DMS153 (cell line): ENCODE measurements around the gene RAB3C.

Experiments
- DNase-seq: peaks from one replicate; lab custom pipeline; 2025; lab: John Stamatoyannopoulos, UW

The RAB3C gene

DNA sequence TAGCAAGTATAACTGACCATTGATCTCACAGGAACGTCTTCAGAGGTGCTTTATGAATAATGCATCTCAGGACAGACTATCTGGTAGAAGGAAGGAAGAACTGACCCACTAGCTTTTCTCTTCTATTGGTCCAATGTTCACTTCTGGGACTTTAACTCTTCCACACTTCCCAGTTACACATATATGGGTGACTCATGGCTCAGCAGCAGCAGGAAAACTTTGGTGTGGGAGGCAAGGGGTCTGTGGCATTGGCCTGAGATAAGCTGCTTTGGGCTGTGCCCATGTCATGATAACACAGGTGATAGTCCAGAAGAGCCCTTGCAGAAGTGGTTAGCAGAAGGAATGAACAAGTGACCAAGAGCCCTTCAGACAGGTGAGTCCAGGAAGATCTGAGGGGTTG lies 148.8 kb downstream of the RAB3C start:
- DNase-seq, result no peak

DNA sequence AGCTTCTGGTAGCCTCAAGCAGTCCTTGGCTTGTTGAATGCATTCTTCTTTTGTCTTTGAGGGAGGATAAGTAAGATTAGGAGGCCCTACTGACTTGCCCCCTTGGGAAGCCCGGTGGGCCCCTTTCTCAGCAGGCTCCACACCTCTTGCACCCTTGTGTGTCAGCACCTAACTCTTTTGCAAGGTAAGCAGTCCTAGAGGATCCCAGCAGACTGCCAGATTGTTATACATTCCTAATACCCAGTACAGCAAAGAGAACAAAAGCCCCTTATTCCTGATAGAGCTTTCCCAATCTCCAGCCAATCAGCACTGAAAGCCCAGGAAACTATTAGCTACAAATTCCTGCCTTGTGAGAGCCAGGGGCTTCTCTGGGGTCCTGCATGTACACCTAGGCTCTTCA lies 152.8 kb downstream of the RAB3C start:
- no peak for DNase-seq

DNA sequence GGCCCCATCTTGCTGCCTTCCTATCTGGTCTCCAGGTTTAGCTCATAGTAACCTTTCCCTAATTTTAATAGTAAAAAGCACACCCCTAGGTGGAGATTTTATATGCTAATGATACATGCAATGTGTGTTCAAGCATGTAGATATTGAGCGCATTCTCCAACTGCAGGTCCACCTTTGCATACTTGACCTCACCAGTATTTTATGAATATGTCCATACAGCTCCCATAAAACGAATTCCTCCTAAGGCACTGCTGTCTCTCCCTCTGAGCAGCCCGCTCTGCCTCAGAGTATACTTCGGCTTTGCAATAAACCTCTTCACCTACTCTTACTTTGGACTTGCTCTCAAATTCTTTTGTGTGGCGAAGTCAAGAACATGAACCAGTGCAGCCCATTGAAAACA lies 153.3 kb downstream of the RAB3C start:
- no peak for DNase-seq

DNA sequence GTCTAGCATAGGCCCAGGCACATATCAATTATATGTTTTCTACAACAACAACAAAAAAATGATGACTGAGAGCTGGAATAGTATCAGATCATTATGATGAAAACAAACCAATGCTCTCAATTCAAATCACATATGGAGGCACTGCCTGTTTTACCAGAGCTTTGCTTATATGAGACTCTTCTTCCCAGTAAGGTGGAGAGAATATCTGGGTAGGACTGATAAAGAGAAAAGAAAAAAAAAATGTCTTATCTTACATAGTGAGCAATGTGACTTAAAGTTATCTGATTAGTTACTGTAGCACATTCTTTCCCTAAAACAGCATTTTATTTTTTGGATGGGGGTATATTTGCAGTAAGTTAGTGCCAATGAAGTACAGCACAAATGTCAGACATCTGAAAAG lies 154.8 kb downstream of the RAB3C start:
- DNase-seq, result no peak

DNA sequence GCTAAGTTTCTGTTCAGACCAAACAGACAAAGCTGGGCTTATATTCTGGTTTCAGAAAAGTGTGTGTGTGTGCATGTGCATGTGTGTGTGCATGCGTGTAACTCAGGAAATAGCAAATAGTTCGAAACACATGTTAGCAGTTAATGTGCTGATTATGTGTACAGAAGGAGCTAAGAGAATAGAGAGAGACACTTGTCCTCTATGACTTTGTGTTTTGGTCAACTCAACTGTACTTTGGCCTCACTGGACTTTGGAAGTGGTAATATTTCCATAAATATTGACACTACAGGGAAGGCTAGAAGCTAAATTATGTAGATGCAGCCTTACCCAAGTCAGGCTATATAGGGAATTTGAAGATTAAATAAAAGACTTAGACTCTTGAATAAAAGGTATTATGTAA lies 155.5 kb downstream of the RAB3C start:
- DNase-seq, result no peak

DNA sequence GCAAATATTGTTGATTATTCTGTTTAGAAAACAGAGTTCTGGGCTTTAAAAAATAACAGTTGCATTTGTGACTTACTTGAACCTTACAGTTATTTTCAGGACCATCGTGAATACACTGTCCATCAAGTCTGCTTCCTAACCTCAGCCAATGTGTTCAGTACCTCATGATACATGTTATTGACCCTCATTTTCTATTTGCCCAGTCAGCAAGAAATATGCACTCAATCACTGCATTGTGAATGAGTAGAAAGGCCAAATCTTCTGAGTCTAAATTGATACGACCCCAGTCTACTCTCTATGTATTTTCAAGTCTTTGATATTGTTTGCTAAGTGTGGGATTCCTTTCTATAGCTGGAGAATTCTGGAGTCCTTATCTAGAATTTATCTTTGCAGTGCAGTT lies 156.2 kb downstream of the RAB3C start:
- no peak for DNase-seq

DNA sequence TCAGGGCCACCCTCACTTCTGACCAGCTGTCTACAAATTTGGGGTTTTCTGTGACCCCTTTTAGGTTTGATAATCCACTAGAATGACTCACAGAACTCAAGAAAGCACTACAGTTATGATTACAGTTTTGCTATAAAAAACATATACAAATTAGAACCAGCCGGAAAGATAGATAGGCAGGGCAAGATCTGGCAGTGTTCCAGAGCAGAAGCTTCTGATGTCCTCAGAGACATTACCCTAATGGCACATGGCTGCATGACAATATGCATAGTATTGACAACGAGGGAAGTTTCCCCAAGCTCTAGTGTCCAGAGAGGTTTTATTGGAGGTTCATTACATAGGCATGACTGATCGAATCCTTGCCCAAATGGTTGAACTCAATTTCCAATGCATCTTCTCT lies 158.1 kb downstream of the RAB3C start:
- DNase-seq, result no peak

DNA sequence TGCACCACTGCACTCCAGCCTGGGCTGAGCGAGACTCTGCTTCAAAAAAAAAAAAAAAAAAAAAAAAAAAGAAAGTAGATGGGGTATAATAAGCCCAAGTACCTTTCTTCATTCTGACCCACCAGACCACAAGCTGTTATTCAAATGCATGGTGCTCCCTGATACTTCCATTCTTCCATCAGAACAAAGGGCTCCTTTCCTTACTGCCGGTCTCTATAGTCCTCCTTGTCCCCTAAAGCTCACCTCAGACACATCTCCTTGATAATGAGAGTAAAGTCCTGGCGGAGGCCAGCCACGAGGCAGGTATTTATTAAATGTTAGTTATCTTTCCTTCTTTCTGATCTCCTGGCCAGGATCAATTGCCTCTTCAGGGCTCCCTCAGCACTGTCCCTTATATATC lies 162.5 kb downstream of the RAB3C start:
- no peak for DNase-seq

DNA sequence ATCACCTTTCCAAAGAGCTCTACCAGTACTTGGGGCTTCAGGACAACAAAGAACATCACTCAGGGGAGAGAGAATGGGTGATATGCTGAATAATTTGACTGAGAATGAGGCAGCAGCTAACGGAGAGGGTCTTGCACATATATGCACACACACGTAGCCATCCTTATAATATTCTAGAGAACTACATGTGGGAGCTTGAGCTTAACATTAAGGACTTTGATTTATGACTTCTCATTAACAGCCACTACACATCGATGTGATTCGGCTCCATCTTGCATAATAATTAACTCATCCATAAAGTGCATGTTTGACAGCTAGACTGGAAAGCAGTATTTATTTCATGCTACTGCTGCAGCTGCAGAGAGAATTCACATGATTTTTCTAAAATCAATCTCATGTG lies 163.4 kb downstream of the RAB3C start:
- DNase-seq, result no peak

DNA sequence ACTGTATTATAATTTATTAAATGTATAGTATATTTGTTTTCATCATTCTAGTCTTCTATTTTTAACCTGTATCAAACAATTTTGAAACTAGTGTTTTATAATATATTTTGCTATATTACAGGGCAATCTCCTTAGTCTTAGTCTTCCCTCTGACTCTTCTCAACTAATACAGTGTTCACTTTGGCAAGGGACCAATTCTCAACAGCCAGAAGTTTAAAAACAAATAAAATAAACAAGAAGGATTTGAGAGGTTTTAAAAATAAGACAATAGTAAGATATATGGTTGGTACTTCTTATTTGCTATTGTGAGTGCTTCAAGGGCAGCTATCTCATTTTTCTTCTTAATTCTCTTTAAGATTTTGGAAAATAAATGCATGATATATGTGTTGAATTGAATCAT lies 167.2 kb downstream of the RAB3C start:
- no peak for DNase-seq

DNA sequence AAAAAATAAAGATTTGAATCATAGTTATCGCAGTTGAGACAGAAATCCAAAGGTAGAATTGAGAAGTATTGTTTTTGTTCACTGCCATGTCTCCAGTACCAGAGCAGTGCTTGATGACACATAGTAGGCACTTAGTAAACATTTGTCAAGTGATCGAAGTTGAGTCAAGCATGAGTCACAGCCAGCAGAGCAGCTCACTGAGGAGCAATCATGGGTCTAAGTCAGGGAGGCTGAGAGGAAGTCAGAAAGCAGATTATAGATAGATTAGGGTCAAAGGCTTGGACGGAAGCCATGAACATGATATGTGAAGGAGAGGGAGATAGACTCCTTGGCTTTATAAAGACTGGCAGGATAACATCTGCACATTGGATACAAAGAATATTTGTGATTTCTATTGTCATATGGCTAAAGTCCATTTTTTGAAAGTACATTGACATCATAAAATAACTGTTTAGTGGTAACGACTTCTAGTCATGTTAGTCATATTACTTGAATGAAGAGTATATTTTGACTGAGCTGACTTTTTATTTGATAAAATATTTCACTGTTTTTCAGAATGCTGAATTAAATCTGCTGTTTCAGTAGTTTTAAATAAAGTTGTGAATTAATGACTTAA lies 168.5 kb downstream of the RAB3C start:
- no peak for DNase-seq

DNA sequence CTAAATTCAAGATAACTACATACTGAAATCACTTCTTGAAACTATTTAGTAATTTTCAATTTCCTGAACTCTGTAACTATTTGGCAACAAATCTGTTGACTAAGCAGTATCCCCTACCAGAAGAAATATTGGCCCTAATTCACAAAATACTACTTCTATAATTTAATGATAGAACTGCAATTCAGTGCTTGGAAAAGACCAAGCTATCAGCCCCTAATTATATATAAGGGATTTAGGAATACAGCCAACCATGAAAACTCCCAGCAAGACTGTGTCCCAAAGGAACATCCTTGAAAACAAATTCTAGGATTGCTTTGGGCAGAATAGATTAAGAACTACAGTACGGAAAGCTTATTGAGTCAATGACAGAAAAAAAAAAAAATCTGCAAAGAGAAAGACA lies 169.2 kb downstream of the RAB3C start:
- DNase-seq, result no peak

DNA sequence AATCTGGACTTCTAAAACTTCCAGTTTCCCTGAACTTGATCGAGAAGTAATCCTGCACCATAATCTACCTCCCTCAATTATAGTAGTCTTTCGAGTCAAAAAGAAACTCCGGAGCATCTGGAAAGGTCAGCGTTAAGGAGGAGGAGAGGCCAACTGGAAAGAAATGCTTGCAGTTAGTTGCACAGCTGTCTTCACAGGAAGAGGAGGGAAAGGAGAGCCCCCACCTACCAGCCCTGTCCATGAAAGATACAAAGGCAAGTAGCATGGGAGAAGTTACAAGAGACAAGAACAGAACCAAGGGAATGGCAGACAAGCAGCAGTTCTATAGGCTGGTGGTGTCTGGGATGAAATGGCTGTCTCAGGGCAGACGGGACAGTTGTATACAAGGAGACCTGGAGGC lies 170.6 kb downstream of the RAB3C start:
- no peak for DNase-seq

DNA sequence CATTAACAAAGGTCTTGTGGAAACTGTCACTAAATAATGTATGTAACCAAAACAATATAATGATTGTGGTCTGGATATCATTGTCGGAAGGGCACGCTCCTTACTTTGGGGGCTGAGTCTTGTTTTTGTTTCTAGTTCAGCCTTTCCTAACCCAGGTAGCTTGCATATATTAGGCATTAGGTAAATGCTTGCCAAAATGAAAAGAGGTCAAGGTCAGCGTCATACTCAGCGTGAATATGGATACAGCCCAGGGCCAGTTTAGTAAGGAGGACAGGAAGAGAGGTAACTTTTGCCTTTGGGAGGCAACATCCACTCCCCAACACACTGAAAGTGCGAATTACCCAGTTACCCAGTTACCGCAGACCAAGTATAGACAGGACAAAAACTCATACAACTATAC lies 171.4 kb downstream of the RAB3C start:
- DNase-seq, result no peak

DNA sequence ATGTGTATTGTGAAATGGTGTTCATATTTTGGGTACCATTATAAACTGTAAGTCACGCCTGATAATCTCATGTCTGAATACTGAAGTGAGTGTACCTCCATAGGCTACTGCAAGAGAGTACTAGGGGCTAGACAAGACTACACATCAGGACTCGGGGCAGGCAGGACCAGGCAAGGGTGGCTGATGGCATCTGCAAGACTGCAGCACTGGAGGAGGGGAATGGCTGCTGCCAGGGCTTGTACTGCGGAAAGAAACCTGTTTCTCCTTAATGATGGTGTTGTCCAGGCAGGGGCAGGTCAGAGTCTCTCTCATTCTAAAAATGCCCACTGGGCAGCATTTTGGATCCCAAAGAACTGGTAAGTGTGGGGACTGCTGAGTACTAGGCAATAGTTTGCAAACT lies 172.5 kb downstream of the RAB3C start:
- no peak for DNase-seq

DNA sequence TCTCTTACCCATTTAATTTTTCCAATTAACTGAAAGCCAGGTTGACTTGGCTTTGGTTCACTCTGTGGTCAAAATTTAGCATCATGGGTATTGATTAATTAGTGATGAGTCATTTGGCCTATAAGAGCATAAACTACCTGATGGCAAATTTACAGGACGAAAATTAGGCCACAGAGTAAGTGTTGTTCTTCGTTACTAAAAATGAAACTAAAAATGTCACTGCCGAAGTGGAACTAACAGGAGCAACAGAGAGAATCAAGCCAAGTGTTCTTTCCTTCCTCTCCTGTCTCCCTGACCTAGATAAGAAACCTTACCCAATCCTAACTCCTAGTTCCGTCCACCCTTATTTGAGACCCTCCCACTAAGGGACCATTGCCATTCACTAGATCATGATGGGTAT lies 176.9 kb downstream of the RAB3C start:
- no peak for DNase-seq

DNA sequence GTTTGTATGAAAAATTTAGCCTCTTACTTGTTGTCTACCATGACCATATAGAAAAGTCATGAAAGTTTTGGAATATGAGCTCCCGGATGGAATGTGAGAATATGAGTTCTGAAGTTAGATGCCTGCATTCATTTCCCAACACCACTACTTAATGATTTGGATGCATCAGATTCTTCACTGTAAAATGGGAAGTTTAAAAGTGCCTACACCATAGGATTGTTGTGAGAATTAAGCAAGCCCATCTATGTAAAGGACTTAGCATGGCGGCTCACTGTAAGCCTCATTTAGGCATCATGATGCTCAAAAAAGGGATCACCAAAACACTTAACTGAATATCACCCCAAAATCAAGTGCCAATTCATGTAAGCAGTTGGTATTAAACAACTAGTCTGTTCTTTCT lies 177.3 kb downstream of the RAB3C start:
- no peak for DNase-seq

DNA sequence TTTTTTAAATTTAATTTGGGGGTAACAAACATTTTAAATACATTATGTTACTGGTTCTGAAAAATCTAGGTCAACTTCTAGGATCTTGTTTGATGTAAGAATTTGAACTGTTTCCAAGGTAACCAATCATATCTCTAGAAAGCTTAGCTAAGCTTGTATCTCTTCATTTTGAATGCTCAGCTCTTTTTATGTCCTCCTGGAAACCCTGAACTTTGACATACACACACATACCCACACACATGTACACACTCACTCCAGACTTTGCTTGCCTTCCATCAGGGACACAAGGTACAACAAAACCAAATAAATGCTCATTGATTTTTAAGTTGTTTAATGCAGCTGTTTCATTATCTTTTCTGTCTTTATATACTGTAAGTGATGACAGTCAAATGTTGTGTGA lies 178.5 kb downstream of the RAB3C start:
- no peak for DNase-seq

DNA sequence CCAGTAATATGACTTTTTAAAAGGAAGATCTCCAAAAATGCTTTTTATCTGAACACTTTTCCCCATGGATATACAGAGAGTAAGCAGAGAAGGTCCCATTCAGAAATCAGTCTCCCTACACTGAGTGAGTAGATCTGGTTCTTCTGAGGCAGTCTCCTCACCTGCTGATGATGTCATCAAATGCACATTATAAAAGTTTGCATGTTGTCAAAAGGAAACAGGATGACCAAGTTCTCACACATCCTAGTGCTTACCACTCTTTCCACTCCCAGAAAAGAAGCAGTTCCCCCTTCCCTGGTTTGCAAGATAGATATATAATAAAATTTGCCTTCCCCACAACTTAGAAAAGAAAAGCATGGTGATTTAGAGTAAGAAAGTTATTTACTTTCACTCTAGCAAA lies 180.5 kb downstream of the RAB3C start:
- no peak for DNase-seq

DNA sequence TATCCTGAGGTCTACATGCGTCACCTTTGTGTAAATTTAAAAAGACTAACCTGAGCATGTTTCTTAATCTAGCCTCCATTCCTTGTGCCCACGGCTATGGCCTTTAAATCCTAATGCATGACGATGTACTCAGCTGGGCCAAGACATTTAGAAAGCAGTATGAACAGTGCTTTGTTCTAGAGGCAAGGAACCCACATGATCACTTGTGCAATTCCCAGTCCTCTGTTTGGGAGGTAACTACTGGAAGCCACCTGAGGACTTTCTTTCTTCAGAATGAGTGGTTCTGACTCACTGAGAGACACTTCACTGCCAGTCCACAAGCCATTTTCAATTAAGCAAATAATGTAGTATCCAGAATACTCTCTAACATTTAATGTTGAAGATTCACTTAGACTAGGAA lies 181.3 kb downstream of the RAB3C start:
- DNase-seq, result no peak

DNA sequence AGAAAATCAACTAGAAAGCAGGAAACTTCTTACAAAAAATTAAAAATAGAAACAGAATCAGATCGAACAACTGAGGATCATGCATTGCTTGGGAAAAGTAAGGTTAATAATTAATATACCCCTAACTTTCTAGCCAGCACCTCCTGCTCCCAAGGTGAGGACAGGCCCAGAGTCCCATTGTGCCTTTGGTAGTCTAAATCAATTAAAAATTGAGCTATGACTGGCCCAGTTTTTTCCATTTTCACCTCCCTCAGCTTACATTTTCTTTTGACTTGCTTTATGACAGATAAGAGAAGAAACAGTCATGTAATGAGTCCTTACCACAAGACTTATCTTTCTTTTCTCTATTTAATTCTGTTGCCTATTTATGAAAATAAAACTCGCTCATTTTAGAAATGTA lies 182.2 kb downstream of the RAB3C start:
- no peak for DNase-seq

DNA sequence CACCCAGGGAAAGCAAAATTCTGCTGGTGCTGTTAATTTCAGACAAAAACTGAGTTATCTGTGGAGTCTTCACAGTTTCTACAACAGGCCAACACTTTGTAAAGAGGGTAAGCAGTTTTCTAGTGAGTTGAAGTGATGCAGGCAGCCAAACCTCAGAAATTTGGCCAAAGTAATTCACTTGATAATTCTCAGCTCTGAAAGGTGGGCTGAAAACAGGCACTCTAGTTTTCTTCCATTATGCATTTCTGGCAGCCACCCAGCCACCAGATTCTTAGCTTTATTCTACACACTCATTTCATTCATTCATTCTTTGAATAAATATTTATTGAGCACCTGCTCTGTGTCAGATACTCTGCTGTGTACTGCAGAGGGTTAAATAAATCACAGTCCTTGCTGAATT lies 184.2 kb downstream of the RAB3C start:
- no peak for DNase-seq

DNA sequence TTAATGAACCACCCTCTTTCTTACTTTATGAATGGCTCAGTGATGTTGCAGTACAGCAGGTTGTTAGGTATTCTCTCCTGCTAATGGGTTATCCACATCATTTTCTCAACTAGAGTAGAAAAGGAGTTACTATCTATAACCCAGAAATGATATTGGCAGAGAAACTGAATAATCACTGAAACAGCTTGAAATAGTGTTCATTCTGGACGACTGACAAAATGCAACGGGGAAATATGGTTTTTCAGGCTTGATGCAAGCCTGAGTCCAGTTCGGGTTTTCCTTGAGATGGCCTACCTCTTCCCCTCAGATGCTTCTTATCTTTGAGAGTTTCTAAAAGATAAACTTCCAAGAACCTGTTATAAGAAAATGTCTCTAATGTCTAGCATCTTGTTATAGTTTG lies 187.3 kb downstream of the RAB3C start:
- no peak for DNase-seq

DNA sequence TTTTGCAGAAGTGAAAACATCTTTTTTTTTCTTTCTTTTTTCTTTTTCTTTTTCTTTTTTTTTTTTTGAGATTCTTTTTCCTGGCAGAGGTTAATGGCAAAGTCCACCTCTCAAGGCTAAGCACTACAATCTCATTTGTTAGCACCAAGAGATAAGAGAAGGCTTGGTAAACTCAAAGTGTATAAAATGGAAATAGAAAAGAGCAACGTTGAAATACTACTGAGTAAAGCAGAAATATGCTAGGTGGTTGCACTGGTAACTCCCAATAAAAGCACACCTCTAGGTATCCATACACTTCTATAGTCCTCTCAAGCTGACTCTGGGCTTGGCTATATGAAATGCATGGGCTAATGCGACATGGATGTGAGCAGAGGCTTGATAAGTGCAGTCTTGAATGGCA lies 188.9 kb downstream of the RAB3C start:
- no peak for DNase-seq
